Tibial nerve (tissue), 3 donors: ENCODE measurements around the gene KCNT2.

ENCODE experiments used
- POLR2A ChIP-seq, 2 donors: fragments of 450-650 bp; IDR thresholded peaks; one replicate each; pipeline ENCODE4 v1.6.1; 2017; ENCODE audit warnings: antibody characterized with exemption in 2 of 2, mild to moderate bottlenecking in 2 of 2, moderate library complexity in 2 of 2
- TF ChIP-seq, protein P1 (sequence below), 5 experiments: fragments of 200-600 bp in 3 of 5; fragments of 450-650 bp in 2 of 5; sonication (generic) in 3 of 5; IDR thresholded peaks; one replicate each; pipeline ENCODE4 v1.5.1; 2016 to 2019; ENCODE audit warnings: antibody characterized with exemption in 5 of 5, mild to moderate bottlenecking in 3 of 5, moderate library complexity in 2 of 5

DNA sequence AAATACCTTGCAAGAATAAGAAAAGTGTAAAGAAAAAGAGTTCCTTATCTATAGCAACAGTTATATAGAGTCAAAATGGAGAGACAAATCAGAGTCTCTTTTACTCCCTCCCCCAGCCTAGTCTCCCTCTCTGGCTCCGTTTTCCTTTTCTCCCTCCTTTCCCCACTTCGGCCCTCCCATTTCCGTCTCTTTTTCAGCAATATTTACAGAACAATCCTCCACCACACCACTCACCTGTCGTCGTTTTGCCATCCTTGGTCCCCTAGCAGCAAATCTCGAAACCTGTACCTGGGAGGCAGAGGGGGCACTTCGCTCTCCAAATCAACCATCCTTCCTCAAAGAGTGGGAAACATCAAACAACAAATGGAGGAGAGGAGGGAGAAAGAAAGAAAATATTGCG, 259 bp downstream of the KCNT2 start:
- no peak for TF ChIP-seq POLR2A (IDR thresholded peaks at IDR 0.05)
- TF ChIP-seq, protein P1, sequence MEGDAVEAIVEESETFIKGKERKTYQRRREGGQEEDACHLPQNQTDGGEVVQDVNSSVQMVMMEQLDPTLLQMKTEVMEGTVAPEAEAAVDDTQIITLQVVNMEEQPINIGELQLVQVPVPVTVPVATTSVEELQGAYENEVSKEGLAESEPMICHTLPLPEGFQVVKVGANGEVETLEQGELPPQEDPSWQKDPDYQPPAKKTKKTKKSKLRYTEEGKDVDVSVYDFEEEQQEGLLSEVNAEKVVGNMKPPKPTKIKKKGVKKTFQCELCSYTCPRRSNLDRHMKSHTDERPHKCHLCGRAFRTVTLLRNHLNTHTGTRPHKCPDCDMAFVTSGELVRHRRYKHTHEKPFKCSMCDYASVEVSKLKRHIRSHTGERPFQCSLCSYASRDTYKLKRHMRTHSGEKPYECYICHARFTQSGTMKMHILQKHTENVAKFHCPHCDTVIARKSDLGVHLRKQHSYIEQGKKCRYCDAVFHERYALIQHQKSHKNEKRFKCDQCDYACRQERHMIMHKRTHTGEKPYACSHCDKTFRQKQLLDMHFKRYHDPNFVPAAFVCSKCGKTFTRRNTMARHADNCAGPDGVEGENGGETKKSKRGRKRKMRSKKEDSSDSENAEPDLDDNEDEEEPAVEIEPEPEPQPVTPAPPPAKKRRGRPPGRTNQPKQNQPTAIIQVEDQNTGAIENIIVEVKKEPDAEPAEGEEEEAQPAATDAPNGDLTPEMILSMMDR (IDR thresholded peaks at IDR 0.05), result no peak
